ENCODE data around the gene MOV10L1.

MOV10L1 gene

GRCh38 chr22:50080077-50080465 is 9.7 kb upstream of the MOV10L1 start:
- TF ChIP-seq, protein P1, sequence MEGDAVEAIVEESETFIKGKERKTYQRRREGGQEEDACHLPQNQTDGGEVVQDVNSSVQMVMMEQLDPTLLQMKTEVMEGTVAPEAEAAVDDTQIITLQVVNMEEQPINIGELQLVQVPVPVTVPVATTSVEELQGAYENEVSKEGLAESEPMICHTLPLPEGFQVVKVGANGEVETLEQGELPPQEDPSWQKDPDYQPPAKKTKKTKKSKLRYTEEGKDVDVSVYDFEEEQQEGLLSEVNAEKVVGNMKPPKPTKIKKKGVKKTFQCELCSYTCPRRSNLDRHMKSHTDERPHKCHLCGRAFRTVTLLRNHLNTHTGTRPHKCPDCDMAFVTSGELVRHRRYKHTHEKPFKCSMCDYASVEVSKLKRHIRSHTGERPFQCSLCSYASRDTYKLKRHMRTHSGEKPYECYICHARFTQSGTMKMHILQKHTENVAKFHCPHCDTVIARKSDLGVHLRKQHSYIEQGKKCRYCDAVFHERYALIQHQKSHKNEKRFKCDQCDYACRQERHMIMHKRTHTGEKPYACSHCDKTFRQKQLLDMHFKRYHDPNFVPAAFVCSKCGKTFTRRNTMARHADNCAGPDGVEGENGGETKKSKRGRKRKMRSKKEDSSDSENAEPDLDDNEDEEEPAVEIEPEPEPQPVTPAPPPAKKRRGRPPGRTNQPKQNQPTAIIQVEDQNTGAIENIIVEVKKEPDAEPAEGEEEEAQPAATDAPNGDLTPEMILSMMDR (conservative IDR thresholded peaks at IDR 0.05; ENCODE audit: control insufficient read depth, insufficient read depth, low read depth, low read length) = no peak
- no peak overlapping the region for H3K4me3 ChIP-seq (ENCODE audit: control insufficient read depth, low read depth, low read length)
- no peak for DNase-seq (ENCODE audit: low read depth)

DNA sequence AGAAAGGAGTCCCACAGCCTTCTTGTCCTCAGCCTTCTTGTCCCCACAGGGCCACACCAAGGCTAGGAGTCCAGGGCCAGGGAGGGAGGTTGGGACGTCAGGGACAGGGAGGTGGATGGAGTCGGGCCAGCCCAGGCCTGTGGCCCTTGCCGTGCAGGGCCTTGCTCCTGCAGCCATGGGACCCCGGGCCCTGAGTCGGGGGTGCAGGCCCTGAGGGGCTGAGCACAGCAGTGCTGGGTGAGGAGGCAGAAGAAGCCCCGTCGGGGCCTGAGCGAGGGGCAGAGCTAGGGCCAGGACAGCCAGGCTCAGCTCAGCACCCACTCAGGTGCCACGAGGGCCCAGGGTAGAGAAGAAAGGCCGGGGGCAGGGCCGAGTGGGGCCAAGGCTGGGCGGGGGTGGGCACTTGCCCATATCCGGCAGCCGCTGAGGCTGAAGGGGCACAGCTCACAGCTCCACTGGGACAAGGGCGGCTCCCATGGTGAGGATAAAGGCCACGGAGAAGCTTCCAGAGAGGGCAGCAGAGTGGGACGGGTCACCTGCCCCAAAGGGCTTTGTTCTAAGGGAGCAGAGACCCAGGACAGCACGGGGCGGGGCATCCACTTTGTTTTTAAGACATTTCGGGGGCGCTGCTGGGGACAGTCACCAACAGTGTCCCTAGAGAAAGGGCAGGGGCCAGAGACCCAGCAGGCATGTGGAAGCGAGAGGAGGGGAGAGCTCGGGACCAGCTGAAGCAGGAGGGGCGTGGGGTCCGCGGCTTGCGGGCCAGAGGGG is 8.2 kb upstream of the MOV10L1 start:
- TF ChIP-seq, protein P1 (conservative IDR thresholded peaks at IDR 0.05; ENCODE audit: control insufficient read depth, insufficient read depth, low read depth, low read length) = no peak
- no peak for DNase-seq (ENCODE audit: low read depth)
- H3K4me3 ChIP-seq (ENCODE audit: control insufficient read depth, low read depth, low read length) = no peak overlapping the region

DNA sequence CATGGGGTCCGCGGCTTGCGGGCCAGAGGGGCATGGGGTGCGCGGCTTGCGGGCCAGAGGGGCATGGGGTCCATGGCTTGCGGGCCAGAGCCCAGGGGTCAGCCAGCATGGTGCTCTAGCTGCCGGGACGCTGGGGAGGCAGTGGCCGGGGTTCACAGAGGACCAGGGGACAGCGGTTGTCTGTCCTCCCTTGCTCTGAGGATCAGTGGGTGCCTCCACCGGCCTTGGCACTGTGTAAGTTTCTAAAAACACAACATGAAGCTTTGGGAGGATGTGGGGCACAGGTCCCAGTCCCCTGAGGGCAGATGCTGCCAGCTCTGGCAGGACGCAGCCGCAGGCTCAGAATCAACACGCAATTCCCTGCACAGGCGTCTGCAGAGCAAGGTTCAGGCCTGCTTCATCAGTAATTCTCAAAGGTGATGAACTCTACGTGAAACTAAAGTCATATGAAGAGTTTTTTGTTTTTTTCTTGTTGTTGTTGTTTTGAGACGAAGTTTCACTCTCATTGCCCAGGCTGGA is 7.5 kb upstream of the MOV10L1 start:
- no peak for DNase-seq (ENCODE audit: low read depth)
- TF ChIP-seq, protein P1 (conservative IDR thresholded peaks at IDR 0.05; ENCODE audit: control insufficient read depth, insufficient read depth, low read depth, low read length) = no peak
- no peak overlapping the region for H3K4me3 ChIP-seq (ENCODE audit: control insufficient read depth, low read depth, low read length)

DNA sequence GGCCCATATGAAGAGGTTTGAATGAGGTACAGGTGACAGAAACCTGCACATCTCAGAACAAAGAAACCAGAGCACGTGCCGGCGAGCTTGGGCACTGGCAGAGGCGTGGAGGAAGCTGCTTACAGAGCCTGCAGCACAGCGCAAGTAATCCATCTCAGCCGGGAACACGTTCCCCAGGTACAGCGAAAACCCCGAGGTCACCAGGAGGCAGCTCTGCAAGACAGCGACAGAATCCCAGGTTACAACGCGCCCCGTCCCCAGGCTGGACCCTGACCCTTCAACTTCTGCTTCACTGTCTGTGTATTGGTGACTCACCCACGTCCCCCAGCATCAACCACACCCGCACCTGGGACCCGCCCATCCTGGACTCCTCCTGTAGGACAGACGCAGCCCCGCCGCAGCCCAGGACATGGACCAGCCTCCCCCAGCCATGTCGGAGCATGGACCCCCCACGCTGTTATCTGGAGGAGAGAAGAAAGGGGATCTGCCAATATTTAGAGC is 6.8 kb upstream of the MOV10L1 start:
- H3K4me3 ChIP-seq (ENCODE audit: control insufficient read depth, low read depth, low read length) = no peak overlapping the region
- TF ChIP-seq, protein P1 (conservative IDR thresholded peaks at IDR 0.05; ENCODE audit: control insufficient read depth, insufficient read depth, low read depth, low read length) = no peak
- DNase-seq (ENCODE audit: low read depth) = no peak

DNA sequence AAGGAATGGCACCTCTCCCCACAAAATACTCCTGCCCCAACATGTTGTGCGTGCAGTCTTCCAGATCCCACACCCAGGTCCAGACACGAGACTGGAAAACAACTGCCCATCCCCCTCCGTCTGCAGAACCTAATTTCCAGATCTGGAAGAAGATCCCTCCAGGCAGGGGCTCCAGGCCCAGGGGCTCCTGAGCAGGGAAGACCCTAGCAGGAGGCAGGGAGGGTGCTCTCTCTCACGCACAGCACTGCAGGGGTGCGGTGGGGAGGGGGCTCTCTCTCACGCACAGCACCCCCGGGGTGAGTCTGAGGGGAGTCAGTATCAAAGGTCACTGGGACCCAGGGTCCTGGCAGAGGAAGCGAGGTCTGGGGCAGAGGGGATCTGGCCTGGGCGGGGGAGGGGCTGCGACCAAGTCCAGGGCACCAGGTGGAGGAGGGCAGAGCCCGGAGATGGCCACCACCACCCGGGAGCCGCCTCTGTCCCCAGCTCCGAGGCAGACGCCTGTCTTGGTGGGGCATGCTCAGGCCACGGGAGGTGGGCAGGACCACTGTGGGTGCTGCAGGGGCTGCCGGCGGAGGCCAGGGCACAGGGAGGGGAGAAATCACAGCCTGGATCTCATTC is 6.2 kb upstream of the MOV10L1 start:
- no peak for DNase-seq (ENCODE audit: low read depth)
- TF ChIP-seq, protein P1 (conservative IDR thresholded peaks at IDR 0.05; ENCODE audit: control insufficient read depth, insufficient read depth, low read depth, low read length) = no peak
- H3K4me3 ChIP-seq (ENCODE audit: control insufficient read depth, low read depth, low read length) = no peak overlapping the region

- H3K4me3 ChIP-seq (ENCODE audit: control insufficient read depth, low read depth, low read length) = no peak overlapping the region
- TF ChIP-seq, protein P1 (conservative IDR thresholded peaks at IDR 0.05; ENCODE audit: control insufficient read depth, insufficient read depth, low read depth, low read length) = no peak
- DNase-seq (ENCODE audit: low read depth) = no peak
These were observed 5.7 kb upstream of the MOV10L1 start for GRCh38 chr22:50084080-50084477.
